ENCODE data around the gene CABP2.

GRCh38 chr11:67534070-67534679 is 10.9 kb upstream of the CABP2 start:
- no peak for TF ChIP-seq POLR2A (IDR thresholded peaks at IDR 0.05; ENCODE audit: low read depth, low read length)
- TF ChIP-seq POLR2AphosphoS5 (IDR thresholded peaks at IDR 0.05; ENCODE audit: low read depth, low read length) = no peak
